H1 (cell line): ENCODE results near the gene ARHGAP24. TPM values are rescaled to one million over a fixed set of nuclear protein-coding genes. Genes with fewer than 3 reads are reported as not detected.

ENCODE experiments used
- CTCF ChIA-PET: fragments of 300-600 bp; sonication (Branson Sonifier 250); formaldehyde crosslinking; loops from one replicate; lab custom pipeline; 2021; ENCODE audit not compliant: partially characterized antibody; lab: Charles Lee
- POLR2A ChIA-PET: fragments of 300-600 bp; sonication (Branson Sonifier 250); formaldehyde crosslinking; loops from one replicate; lab custom pipeline; 2021; ENCODE audit warnings: inconsistent platforms; ENCODE audit not compliant: partially characterized antibody; lab: Charles Lee
- DNase-seq, 2 experiments: peaks; one replicate each; pipeline versions ENCODE4 v3.0.0 to v3.0.0-alpha.2; 2010 to 2022; ENCODE audit warnings: low spot score in 2 of 2, low read depth in 1 of 2, mixed read lengths in 1 of 2
- FAIRE-seq: peaks from 2 replicates; lab custom pipeline; 2011; peaks lifted over from hg19 to GRCh38; lab: Jason Lieb, UNC
- H2AFZ ChIP-seq: 2 replicates; pipeline ENCODE4 v1.8.1; 2012; ENCODE audit warnings: low read length, inconsistent platforms
- H2AK5ac ChIP-seq: 2 replicates; pipeline ENCODE4 v1.6.1; 2013; ENCODE audit warnings: low read depth, low read length
- H2BK120ac ChIP-seq: replicated peaks from 2 replicates; pipeline ENCODE3; 2013; ENCODE audit warnings: low read depth, low read length, inconsistent platforms
- H2BK12ac ChIP-seq: 2 replicates; pipeline ENCODE4 v1.6.1; 2013; ENCODE audit warnings: low read depth, low read length
- H2BK15ac ChIP-seq: 2 replicates; pipeline ENCODE4 v1.6.1; 2013; ENCODE audit warnings: low read length
- H2BK20ac ChIP-seq: 2 replicates; pipeline ENCODE4 v1.6.1; 2013; ENCODE audit warnings: low read length
- H2BK5ac ChIP-seq: 2 replicates; pipeline ENCODE4 v1.6.1; 2013; ENCODE audit warnings: low read depth, low read length
- H3K14ac ChIP-seq: 2 replicates; pipeline ENCODE4 v1.6.1; 2013; ENCODE audit warnings: inconsistent platforms; ENCODE audit not compliant: insufficient read length
- H3K18ac ChIP-seq: 2 replicates; pipeline ENCODE4 v1.6.1; 2013; ENCODE audit warnings: low read length; ENCODE audit errors: extremely low read depth
- H3K23ac ChIP-seq: 2 replicates; pipeline ENCODE4 v1.6.1; 2013; ENCODE audit warnings: inconsistent platforms; ENCODE audit not compliant: insufficient read length
- H3K23me2 ChIP-seq: 2 replicates; pipeline ENCODE4 v1.6.1; 2013; ENCODE audit warnings: low read depth, low read length
- H3K27ac ChIP-seq: 2 replicates; pipeline ENCODE4 v1.6.1; 2011; ENCODE audit warnings: low read depth, low read length, inconsistent platforms
- H3K27me3 ChIP-seq, 4 experiments: replicated peaks in 1 of 4; 1 replicate in 1 of 4; 2 replicates in 3 of 4; pipeline versions ENCODE4 v1.6.1 to v1.8.1; 2011 to 2013; ENCODE audit warnings: low read length in 3 of 4, mild to moderate bottlenecking in 3 of 4, inconsistent platforms in 2 of 4, mixed read lengths in 2 of 4, moderate library complexity in 1 of 4; ENCODE audit not compliant: control insufficient read depth in 3 of 4, insufficient read depth in 3 of 4; ENCODE audit errors: extremely low read depth in 1 of 4
- H3K36me3 ChIP-seq, 4 experiments: 2 replicates each; pipeline versions ENCODE4 v1.6.1 to v1.8.1; 2011 to 2013; ENCODE audit warnings: mild to moderate bottlenecking in 4 of 4, low read length in 3 of 4, moderate library complexity in 2 of 4, control low read depth in 1 of 4, inconsistent platforms in 1 of 4; ENCODE audit not compliant: insufficient read depth in 4 of 4, control insufficient read depth in 2 of 4
- H3K4ac ChIP-seq: replicated peaks from 2 replicates; pipeline ENCODE3; 2013; ENCODE audit warnings: low read length, low read depth, mixed read lengths, inconsistent platforms; ENCODE audit not compliant: insufficient read length
- H3K4me1 ChIP-seq, 4 experiments: replicated peaks in 1 of 4; 1 replicate in 1 of 4; 2 replicates in 3 of 4; pipeline versions ENCODE4 v1.6.1 to v1.8.1; 2011 to 2013; ENCODE audit warnings: low read length in 3 of 4, inconsistent platforms in 2 of 4, mixed read lengths in 1 of 4; ENCODE audit not compliant: insufficient read depth in 4 of 4, control insufficient read depth in 3 of 4
- H3K4me2 ChIP-seq, 2 experiments: 2 replicates each; pipeline versions ENCODE4 v1.6.1 to v1.8.1; 2011 to 2013; ENCODE audit warnings: low read depth in 2 of 2, low read length in 2 of 2, control low read depth in 1 of 2, inconsistent platforms in 1 of 2, mild to moderate bottlenecking in 1 of 2; ENCODE audit not compliant: insufficient read depth in 1 of 2
- H3K4me3 ChIP-seq, 4 experiments: fragments of 200-600, 300-600 bp in 1 of 4; sonication (generic), shearing (Covaris generic), sonication (Bioruptor Twin) in 1 of 4; 2 replicates each; pipeline versions ENCODE4 v1.5.1 to v1.8.1; 2011 to 2016; ENCODE audit warnings: low read length in 4 of 4, low read depth in 3 of 4, control low read depth in 2 of 4, inconsistent platforms in 2 of 4, mild to moderate bottlenecking in 2 of 4, mixed read lengths in 1 of 4, moderate library complexity in 1 of 4; ENCODE audit not compliant: insufficient read depth in 2 of 4; ENCODE audit errors: extremely low read depth in 1 of 4
- H3K56ac ChIP-seq: replicated peaks from 2 replicates; pipeline ENCODE3; 2013; ENCODE audit warnings: low read depth, mild to moderate bottlenecking, mixed read lengths, low read length, inconsistent platforms; ENCODE audit not compliant: insufficient read length
- H3K79me1 ChIP-seq: 2 replicates; pipeline ENCODE4 v1.6.1; 2013; ENCODE audit warnings: low read depth, low read length, control low read depth
- H3K79me2 ChIP-seq, 2 experiments: 2 replicates each; pipeline versions ENCODE4 v1.6.1 to v1.8.1; 2012 to 2013; ENCODE audit warnings: low read length in 2 of 2, mild to moderate bottlenecking in 2 of 2, inconsistent platforms in 1 of 2; ENCODE audit not compliant: insufficient read depth in 2 of 2, control insufficient read depth in 1 of 2
- H3K9ac ChIP-seq, 4 experiments: replicated peaks in 1 of 4; 1 replicate in 1 of 4; 2 replicates in 3 of 4; pipeline versions ENCODE4 v1.6.1 to v1.8.1; 2011 to 2013; ENCODE audit warnings: low read depth in 3 of 4, low read length in 3 of 4, control low read depth in 2 of 4, mild to moderate bottlenecking in 2 of 4, moderate library complexity in 2 of 4, inconsistent platforms in 1 of 4; ENCODE audit errors: extremely low read depth in 1 of 4
- H3K9me3 ChIP-seq, 2 experiments: 2 replicates each; pipeline versions ENCODE4 v1.6.1 to v1.8.1; 2012 to 2013; ENCODE audit warnings: mild to moderate bottlenecking in 2 of 2, moderate library complexity in 2 of 2, control low read depth in 1 of 2, inconsistent platforms in 1 of 2, low read depth in 1 of 2, low read length in 1 of 2, mixed read lengths in 1 of 2; ENCODE audit not compliant: insufficient read depth in 2 of 2
- H4K20me1 ChIP-seq, 2 experiments: replicated peaks in 1 of 2; 2 replicates each; pipeline versions ENCODE3 to v1.8.1; 2011 to 2013; ENCODE audit warnings: inconsistent platforms in 2 of 2, low read length in 2 of 2, mild to moderate bottlenecking in 1 of 2; ENCODE audit not compliant: insufficient read depth in 2 of 2, control insufficient read depth in 1 of 2
- H4K5ac ChIP-seq: 2 replicates; pipeline ENCODE4 v1.6.1; 2013; ENCODE audit warnings: low read length, low read depth, mixed read lengths, inconsistent platforms; ENCODE audit not compliant: insufficient read length
- H4K8ac ChIP-seq: 2 replicates; pipeline ENCODE4 v1.8.0; 2013; ENCODE audit warnings: mild to moderate bottlenecking, moderate library complexity, low read length, inconsistent platforms; ENCODE audit not compliant: insufficient read depth; ENCODE audit errors: extremely low read depth
- H4K91ac ChIP-seq: replicated peaks from 2 replicates; pipeline ENCODE3; 2013; ENCODE audit warnings: low read length, mixed read lengths, inconsistent platforms; ENCODE audit not compliant: insufficient read length
- WGBS, 2 experiments: shearing (Covaris generic) in 1 of 2; methylation state at CpG; one replicate each; pipeline versions ENCODE4 v1.1.6 to v1.1.7; 2013 to 2015; ENCODE audit warnings: low lambda C conversion rate in 2 of 2, mixed read lengths in 2 of 2, inconsistent platforms in 1 of 2, low coverage in 1 of 2, missing lambda C conversion rate in 1 of 2; ENCODE audit not compliant: insufficient replicate concordance in 2 of 2, insufficient coverage in 1 of 2, insufficient read length in 1 of 2; ENCODE audit errors: extremely low coverage in 1 of 2, missing lambda C conversion rate in 1 of 2; 5-methylcytosine and 5-hydroxymethylcytosine counted together
- polyA plus RNA-seq, 7 experiments: library from polyadenylated mRNA; depleted of rRNA in 3 of 7; stranded (reverse) in 5 of 7; unstranded in 2 of 7; fragments of >200 nt in 5 of 7; fragments of 200-250 nt in 2 of 7; gene quantifications; 1 replicate in 5 of 7; 2 replicates in 1 of 7; 4 replicates in 1 of 7; pipeline versions ENCODE4 v1.2.1 to v1.2.3, GENCODE V29; 2011 to 2013; ENCODE audit warnings: missing spikeins in 2 of 7, mixed read lengths in 2 of 7
- total RNA-seq: library from RNA; stranded (reverse); fragmentation: NEBNext Ultra II Directional; extraction: Animal tissue kit (Norgen Biotek cat#: 25700); gene quantifications from 2 replicates; pipeline ENCODE4 v1.2.1, GENCODE V29; 2021

The ARHGAP24 gene
- total and polyA plus RNA-seq, 2 of the 8 experiments (the other 6 are each of a cell fraction or from before 2014, with no cell fraction given): 0.08 to 0.50 TPM

GRCh38 chr4:86032476-86033022 lies 557.6 kb downstream of the ARHGAP24 start:
- peaks cover 0 to 9% (median 1%) of the 10 kb centered on the region in 4 experiments; a peak in 2 of 7 replicates for H3K4me1 ChIP-seq
- H4K8ac ChIP-seq: no peak overlapping the region
- no peak overlapping the region for H3K23ac ChIP-seq
- no peak overlapping the region for H2AFZ ChIP-seq
- H2BK20ac ChIP-seq: no peak overlapping the region
- WGBS, 2 experiments: 78% methylated on average over 4 of the region's 4 CpGs; no CpG with 5 or more reads in 1 of the 2 experiments
- ChIA-PET POLR2A (interaction anchor here (0.6 kb wide), 1 partner anchor 199 kb away, joined by 3 read pairs; no protein-coding TSS in a partner anchor), CTCF (interaction anchor here (1.0 to 1.9 kb wide), 4 partner anchors 13 to 277 kb away, joined by 4 to 7 read pairs (median 5); no protein-coding TSS in a partner anchor)
- H4K91ac ChIP-seq: no peak overlapping the region
- no peak overlapping the region for H2BK15ac ChIP-seq
- H3K4me2 ChIP-seq: no peak overlapping the region
- no peaks in the 10 kb centered on the region for H3K27me3 ChIP-seq
- no peaks in the 10 kb centered on the region for H4K20me1 ChIP-seq
- no peak overlapping the region for H2BK120ac ChIP-seq
- H2BK12ac ChIP-seq: no peak overlapping the region
- H3K18ac ChIP-seq: no peak overlapping the region
- H2BK5ac ChIP-seq: no peak overlapping the region
- no peak overlapping the region for H3K56ac ChIP-seq
- H3K4me3 ChIP-seq: no peak overlapping the region
- no peak overlapping the region for H3K14ac ChIP-seq
- DNase-seq (no peak), FAIRE-seq (no peak)
- H3K79me1 ChIP-seq: no peaks in the 10 kb centered on the region
- no peak overlapping the region for H2AK5ac ChIP-seq
- H3K79me2 ChIP-seq: no peaks in the 10 kb centered on the region
- no peak overlapping the region for H4K5ac ChIP-seq
- H3K27ac ChIP-seq: no peak overlapping the region
- H3K23me2 ChIP-seq: no peaks in the 10 kb centered on the region
- no peaks in the 10 kb centered on the region for H3K36me3 ChIP-seq
- no peak overlapping the region for H3K9ac ChIP-seq
- H3K9me3 ChIP-seq: no peaks in the 10 kb centered on the region
- H3K4ac ChIP-seq: no peak overlapping the region
